Astrocyte of the hippocampus (primary cell): ENCODE results near the gene LSM14B.

Source experiments
- DNase-seq: peaks from one replicate; pipeline ENCODE4 v3.0.0; 2011; ENCODE audit warnings: low read depth, low spot score

Gene LSM14B

DNA sequence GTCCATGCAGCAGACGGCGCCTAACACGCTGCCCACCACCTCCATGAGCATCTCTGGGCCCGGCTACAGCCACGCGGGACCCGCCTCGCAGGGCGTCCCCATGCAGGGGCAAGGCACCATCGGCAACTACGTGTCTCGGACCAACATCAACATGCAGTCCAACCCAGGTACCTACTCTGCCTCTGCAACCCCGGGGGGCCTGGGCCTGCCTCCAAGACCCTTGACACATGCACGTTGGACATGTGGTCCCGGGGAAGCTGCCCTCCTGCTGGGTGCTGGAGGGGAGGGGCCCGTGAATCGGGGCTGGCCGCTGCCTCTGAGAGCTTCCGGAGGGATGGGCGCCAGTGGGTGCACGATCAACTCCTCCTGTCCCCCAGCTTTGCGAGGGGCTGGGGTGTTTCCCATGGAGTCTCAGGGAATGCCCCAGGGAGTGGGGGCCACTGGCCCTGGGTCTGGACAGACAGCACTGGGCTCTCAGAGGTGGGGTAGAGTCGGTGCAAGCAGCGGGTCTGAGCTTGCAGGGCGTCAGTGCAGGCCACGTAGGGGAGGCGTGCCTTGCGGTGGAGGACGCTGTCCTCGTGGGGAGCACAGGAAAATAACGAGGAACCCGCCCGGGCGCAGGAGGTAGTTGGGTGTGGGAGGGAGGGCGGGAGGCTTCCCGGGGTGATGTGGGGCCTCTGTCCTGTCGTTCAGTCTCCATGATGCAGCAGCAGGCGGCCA lies 40.6 kb downstream of the LSM14B start:
- DNase-seq = no peak

DNA sequence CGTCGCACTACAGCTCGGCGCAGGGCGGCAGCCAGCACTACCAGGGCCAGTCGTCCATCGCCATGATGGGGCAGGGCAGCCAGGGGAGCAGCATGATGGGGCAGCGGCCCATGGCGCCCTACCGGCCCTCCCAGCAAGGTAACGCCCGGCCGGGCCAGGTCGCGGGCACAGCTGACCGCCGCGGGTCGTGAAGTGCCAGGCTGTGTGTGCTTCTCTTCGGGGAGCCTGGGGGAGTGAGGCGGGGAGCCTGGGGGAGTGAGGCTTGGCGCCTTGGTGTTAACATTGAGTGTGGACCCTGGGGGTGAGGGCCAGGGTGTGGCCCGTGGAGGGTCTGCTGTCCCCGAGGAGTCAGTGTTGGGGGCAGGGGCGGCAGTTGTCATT lies 41.2 kb downstream of the LSM14B start:
- DNase-seq = no peak

DNA sequence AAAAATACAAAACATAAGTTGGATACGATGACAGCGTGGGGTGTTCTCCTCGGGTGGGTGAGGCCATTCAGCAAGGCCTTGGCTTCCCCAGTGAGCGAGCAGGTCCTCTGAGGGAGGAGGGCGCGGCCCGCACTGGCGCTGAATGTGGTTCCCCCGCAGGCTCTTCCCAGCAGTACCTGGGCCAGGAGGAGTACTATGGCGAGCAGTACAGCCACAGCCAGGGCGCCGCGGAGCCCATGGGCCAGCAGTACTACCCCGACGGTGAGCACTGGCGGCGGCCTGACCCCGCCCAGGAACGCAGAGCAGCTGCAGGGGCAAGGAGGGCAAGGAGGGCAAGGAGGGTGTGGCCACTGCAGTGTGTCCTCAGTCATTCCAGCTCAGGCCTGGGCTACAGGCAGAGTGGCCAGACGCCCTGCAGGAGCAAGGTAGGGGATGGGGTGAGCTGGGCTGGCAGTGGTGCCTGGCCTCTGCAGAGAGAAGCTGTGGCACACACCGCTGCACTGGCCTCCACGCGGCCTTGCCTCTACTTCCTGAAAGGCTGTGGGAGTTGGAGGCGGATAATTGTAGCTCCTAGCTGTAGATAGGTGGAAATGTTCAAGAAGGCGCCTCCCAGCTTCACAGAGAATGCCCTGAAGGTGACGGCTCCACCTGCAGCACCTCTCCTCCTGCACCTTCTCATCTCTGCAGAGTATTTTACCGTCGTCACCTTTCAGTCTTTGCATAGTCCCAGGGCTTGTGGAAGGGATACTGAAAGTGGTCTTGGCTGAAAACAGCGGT lies 41.9 kb downstream of the LSM14B start:
- DNase-seq = no peak

DNA sequence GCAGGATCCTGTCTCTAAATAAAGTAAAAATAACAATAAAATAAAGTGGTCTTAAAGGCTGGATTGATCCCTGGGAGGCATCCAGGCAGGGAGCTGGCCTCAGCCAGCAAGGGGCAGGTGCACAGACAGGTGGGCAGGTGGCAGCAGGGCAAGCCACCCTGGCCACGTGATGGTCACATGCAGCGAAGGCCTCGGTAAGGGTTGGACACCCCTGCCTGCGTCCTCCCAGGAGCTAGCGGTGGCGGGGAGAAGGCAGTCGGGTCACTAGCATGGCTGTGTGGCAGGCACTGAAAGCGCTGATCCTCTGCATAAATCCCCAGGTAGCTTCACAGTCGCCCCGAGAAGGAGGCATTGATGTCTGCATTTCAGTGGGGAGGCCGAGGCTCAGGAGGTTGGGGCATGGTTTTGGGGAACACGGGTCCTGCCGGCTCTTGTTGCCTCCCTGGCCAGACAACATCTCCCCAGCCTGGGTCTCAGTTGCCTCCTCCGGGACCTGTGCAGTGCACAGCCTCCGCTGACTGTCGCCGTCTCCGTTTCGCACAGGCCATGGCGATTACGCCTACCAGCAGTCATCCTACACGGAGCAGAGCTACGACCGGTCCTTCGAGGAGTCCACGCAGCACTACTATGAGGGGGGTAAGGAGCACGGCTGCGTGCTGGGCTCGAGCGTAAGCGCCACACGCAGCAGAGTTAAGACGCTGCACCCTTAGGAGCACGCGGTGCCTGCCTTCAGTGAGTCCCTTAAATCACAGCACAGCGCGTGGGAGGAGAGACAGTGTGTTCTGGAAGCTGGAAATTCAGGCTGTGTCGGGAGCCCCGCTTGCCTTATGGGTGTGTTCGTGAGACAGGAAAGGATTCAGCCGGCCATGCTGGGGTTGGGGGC lies 42.8 kb downstream of the LSM14B start:
- no peak for DNase-seq

DNA sequence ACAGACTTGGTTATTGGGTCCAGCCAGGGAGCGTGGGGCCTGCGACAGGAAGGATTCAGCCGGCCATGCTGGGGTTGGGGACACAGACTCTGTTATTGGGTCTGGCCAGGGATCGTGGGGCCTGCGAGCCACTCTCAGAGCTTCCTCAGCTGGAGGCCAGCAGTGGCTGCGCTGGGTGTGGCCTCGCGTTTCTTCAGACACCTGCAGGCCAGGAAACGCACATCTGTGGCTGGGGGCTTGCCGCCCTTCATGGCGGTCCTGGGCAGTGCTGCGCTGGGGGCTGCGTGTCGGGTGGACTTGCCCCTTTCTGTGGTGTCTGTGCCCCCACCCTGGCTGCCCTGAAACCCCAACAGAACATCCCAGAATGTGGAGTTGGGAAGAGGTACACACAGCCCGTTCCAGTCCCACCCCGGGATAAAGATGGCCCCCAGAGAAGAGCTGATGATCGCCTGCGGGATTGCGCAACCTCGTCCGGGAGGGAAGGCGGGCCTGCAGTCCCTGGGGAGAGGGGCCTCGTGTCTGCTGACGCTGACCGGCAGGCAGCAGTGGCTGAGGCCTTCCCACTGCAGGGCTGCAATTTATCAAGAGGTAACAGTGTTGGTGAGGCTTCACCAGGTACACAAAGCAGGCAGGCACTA lies 43.6 kb downstream of the LSM14B start:
- no peak for DNase-seq

DNA sequence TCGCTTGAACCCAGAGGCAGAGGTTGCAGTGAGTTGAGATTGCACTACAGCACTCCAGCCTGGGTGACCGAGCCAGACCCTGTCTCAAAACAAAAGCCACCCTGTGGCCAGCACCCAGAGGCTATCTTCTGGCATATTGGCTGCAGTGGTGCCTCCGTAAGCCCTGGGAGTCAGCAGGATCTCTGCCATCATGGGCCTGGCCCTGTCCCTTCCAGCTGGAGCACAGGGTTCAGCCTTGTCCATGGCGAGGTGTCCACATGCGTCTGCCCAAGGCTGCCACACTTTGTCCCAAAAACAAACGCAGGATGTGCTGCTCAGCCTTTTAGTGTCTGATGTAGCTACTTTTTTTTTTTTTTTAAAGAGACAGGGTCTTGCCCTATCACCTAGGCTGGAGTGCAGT lies 45.2 kb downstream of the LSM14B start:
- no peak for DNase-seq

DNA sequence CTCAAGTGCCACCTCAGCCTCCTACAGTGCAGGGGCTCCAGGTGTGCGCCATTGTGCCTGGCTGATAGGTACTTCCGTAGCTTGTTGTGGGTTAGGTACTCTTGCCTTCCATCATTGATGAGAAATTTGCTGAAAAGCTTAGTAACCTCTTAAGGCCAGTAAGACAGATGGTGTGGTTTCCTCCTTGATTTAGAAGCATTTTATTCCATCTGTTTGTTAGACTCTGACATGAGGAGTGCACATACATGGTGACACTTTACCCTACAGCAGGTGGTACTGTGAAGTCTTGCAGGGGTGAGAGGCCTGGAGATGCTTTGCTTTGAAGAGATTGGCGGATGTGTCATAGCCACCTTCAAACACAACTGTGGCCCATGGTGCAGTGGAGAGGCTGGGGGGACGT lies 45.8 kb downstream of the LSM14B start:
- no peak for DNase-seq

DNA sequence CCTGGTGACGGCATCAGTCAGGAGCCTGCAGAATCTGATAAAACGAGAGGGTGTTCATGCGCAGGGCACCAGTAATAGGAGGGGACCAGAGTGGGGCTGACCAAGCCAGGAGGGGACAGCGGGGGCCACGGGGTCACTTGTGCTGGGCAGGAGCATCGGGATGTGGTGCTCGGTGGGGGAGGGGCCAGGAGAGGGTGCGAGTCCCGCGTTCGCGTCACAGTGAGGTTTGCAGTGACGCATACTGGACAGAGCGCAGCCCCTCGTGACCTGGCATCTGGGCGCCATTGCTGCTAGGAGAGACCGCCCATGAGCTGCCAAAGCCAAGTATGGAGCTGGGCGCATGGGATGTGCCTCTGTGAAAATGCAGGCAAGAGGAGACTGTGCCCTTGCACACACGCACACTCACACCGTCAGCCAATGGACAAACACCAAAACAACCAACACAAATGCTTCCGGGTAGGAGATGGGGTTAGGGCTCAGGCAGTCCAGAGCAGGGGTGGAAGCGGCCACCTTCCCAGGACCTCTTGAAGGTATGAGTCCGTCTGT lies 46.7 kb downstream of the LSM14B start:
- no peak for DNase-seq

DNA sequence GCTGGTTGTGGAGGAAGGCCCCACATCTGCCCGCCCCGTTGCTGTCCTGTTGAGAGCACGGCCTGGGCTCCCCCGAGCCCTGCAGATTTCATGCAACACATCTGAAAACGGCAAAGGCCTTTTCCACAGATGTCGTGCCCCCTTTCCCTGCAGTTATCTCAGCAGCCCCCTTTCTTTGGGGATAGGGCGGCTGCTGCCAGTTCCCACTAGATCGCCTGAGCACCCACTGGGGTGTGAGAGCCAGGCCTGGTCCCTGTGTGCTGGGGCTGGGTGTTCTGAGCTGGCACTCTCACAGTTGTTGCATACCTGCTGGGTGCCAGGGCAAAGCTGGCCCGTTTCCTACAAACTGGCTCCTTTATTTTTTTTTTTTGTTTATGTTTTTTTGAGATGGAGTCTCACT lies 48.3 kb downstream of the LSM14B start:
- DNase-seq = no peak

DNA sequence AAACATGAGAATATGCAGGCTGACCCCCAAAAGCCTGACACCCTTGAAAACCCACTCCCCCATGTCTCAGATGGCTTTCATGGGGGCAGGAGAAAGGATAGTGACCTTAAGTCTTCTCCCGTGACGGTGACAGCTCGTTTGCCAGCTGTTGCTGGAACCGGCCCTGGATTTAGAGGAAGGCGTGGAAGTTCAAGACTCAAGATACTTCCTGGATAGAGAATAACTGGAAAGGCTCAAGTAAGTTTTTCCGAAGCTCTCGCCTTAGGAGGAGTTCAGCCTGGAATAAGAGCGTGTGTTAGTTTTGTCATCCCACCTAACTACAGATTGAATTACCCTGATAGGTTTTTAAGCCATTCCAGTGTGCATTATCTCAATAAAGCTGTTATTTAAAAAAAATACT lies 49.0 kb downstream of the LSM14B start:
- DNase-seq = no peak

DNA sequence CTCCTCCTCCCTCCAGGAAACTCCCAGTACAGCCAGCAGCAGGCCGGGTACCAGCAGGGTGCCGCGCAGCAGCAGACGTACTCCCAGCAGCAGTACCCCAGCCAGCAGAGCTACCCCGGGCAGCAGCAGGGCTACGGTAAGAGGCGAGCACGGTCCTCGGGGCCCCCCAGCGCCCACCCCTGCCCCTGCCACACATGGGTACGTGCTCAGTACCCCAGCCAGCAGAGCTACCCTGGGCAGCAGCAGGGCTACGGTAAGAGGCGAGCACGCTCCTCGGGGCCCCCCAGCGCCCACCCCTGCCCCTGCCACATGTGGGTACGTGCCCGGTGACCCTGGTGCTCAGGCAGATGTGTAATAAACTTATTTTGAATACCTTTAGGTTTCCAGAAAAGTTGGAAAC lies 50.4 kb downstream of the LSM14B start:
- no peak for DNase-seq

DNA sequence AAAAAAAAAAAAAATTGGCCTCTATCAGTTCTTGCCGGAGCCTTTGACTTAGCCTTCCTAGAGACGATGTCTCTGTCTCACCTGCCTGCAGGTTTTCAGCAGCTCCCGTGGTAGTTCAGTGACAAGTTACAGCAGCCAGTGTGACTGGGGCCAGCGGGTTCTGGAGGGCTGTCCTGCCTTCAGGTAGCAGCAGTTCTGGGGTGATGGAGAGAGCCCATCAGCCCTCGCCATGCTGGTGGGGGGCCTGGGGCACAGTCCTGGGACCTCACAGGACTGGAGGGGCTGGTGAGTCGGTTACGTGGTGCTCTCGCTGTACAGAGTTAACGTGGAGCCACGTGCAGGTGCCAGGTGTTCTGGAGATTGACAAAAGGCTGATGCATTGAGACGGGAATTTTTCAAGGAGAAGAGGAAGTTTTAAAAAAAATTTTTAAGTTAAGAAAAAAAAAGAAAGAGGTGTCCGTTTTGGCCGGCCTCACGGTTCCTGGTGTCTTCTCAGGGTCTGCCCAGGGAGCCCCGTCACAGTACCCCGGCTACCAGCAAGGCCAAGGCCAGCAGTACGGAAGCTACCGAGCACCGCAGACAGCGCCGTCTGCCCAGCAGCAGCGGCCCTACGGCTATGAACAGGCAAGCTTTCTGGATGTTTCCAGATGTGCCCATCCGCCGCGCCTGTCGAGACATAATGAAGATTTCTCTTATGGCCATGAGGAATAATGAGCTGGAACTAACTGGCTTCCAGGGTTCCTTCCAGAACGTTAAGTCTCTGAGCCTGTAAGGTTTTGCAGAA lies 51.9 kb downstream of the LSM14B start:
- DNase-seq = no peak

DNA sequence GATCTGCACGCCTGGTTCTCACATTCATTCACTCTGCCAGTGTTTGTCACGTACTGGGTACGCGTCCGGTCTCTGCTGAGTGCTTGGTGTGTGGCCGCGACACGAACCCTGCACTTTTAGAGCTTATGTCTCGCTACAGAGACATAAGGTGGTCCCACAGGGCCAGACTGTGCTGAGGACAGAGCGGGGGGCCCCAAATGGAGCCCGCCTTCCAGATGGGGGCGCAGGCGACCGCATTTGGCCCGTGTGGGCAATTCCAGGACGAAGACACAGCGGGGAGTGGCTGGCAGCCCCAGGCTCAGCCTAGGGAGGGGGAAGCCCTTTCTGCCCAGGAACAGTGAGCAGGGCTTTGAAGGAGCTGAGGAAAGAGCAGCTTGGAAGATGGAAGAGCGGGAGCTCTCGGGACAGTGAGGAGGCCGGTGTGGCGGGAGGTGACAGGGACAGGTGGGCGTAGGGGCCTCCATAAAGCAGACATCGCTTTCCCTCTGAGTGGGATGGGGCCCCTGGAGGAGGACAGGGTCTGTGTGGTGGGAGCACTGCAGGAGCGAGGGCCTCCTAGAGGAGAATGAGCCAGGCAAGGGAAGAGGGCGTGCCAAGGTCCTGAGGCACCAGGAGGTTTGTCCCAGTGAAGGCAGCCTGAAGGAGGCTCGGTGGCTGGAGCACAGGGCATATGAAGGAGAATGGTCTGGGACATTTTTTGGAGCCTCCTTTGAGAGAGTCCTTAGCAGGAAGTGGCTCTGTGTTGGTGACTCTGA lies 52.8 kb downstream of the LSM14B start:
- no peak for DNase-seq

DNA sequence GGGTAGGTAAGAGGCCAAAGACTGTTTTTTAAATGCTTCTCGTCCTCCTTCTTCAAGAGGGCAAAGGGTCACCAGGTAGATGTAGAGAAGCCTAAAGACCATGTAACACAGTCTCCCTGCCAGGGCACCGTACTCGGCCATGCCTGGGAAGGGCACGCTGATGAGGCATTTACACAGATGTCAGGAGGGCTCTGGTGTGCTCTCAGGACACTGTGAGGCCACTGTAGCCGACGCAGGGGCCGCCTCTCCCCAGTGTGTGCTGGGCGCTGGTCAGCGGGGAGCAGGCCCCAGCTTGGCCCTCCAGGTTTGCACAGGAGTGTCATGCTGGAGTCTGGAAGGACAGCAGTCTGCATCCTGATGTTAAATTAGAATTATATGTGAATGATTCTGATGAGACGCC lies 53.4 kb downstream of the LSM14B start:
- DNase-seq = no peak

DNA sequence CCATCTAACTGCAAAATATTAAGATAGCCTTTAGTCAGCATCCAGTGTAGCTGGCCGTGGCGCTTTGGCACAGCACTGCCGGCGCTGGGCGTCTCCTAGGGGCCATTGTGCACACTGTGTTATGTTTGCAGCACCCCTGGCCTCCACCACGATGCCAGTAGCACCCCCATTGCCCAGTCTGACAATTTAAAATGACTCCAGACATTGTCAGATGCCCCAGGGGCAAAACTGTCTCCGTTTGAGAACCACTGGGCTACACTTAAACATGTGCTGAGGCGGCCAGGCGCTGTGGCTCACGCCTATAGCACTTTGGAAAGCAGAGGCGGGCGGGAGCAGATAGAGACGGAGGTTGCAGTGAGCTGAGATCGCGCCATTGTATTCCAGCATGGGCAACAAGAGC lies 54.6 kb downstream of the LSM14B start:
- no peak for DNase-seq

DNA sequence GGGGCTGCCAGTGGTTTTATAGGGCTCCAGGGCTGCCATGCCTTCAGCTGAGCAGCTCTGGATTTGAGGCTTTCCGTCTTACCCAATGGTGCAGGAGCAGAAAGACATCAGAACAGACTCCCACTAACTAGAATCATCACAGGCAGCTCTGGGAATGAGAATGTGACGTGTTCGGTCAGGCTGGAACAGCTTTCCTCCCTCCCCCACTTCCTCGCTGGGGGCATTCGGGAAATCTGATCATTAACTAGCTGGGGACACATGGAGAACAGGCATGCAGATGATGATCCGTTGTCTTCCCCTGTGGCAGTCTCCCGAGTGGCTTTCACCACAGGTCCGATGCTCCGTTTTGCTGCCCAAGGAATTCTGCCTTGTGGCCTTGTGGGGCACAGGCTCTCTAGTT lies 55.0 kb downstream of the LSM14B start:
- DNase-seq = no peak

DNA sequence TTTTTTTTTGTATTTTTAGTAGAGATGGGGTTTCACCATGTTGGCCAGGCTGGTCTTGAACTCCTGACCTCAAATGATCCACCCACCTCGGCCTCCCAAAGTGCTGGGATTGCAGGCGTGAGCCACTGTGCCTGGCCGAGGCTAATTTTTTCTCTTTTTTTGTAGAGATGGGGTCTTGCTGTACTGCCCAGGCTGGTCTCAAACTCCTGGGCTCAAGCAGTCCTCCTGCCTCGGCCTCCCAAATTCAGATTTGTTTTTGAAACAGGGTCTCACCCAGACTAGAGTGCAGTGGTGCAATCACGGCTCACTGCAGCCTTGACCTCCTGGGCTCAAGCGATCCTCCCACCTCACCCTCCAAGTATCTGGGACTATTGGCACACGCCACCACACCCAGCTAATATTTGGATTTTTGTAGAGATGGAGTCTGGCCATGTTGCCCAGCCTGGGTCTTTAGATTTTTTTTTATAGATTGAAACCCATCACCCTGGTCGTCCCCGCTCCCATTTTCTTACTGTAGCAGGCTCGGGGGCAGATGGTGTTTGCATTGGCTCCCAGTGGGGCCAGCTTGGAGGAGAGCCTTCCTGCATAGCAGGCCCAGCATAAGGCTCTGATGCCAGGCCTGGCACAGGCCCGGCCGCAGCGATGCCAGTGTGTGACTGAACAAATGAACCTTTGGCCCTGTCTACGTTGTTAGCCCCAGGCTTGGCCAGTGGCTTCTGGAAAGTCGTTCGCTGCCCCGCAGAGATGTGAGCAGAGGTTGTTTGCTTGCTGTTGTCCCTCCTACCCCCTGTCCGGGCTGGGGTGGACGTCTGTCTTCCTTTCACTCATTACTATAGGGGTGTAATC lies 56.3 kb downstream of the LSM14B start:
- no peak for DNase-seq

DNA sequence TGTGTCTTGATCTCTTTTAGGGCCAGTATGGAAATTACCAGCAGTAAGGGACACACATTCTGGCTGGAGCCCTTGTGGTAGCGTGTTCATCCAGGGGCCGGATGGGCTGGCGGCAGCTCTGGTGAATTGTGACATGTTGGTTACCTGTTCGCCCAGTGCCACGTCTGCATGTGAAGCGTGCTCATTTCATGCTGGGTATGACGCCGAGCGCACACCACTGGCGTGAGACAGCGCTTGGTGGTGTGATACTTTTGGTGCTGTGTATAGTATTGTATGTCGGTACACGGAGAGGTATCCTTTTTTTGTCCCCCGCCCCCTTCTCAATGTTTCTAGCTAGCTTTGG lies 56.9 kb downstream of the LSM14B start:
- DNase-seq = no peak

DNA sequence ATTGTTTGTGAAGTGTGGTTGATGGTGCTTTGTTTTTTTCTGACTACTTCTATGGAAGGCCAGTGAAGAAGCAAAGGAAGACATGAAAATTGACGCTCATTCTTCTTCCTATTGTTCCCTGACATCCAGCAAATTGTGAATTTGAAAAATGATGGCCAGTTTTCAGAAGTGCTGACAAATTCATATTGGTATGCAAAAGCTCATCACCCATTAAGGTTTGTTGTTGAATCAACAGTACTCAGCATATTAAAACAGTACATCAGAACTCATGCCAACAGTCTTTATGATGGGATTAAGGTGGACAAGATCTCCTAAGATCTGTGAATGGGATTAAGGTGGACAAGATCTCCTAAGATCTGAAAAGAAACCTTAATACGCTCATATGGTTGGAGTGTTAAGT lies 59.5 kb downstream of the LSM14B start:
- no peak for DNase-seq
